ENCODE data around the gene NPFF. TPM values are rescaled to one million over a fixed set of nuclear protein-coding genes. Genes with fewer than 3 reads are reported as not detected.

The NPFF gene
- total and polyA plus RNA-seq, 11 donors: not detected

GRCh38 chr12:53474819-53475218, 32.5 kb downstream of the NPFF start:
- Histone ChIP-seq H3K36me3 (peaks cover 0 to 100% (median 100%) of the 10 kb centered on the region in 9 donors), H3K27ac (peak overlapping the region in 5 of 12 donors; percentile 6 to 25 (median 13))

DNA sequence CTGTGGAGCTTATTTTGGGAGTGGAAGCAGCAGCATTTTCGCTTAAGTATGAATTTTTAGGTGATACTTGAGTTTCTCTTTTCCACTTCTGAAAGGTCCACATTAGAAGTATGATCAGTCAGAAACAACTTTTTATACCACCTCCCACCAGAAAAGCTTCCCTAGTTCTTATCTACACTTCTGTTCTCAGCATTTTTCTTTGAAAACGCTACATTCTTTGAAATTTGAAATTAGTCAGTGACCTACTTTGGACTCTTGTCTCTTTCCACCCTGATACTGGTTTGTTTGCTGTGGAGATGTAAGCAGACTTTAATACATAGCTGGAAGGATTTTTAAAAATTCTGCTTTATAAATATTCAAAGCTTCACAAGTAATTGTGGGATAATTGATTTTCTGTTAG, 33.2 kb downstream of the NPFF start:
- 65 to 74% (median 69%) methylated on average over 2 of the region's 2 CpGs for WGBS, 4 donors
- Histone ChIP-seq H3K4me1 (peaks cover 3 to 82% (median 59%) of the 10 kb centered on the region in 12 donors), H3K9me3 (no peaks in the 10 kb centered on the region), H3K36me3 (peaks cover 0 to 100% (median 100%) of the 10 kb centered on the region in 9 donors), H3K4me3 (no peak overlapping the region), H3K27me3 (no peaks in the 10 kb centered on the region), H3K27ac (peak overlapping the region in 2 of 12 donors; percentile 6 to 9)
- no peak for DNase-seq
- intact Hi-C loops (cut with DNase I): loop anchor here in 1 of 10 donors (2.0 kb wide), 1 partner anchor 15 kb away; no protein-coding TSS in a partner anchor
- no peak for ATAC-seq
- TF ChIP-seq, protein P1, sequence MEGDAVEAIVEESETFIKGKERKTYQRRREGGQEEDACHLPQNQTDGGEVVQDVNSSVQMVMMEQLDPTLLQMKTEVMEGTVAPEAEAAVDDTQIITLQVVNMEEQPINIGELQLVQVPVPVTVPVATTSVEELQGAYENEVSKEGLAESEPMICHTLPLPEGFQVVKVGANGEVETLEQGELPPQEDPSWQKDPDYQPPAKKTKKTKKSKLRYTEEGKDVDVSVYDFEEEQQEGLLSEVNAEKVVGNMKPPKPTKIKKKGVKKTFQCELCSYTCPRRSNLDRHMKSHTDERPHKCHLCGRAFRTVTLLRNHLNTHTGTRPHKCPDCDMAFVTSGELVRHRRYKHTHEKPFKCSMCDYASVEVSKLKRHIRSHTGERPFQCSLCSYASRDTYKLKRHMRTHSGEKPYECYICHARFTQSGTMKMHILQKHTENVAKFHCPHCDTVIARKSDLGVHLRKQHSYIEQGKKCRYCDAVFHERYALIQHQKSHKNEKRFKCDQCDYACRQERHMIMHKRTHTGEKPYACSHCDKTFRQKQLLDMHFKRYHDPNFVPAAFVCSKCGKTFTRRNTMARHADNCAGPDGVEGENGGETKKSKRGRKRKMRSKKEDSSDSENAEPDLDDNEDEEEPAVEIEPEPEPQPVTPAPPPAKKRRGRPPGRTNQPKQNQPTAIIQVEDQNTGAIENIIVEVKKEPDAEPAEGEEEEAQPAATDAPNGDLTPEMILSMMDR (IDR thresholded peaks at IDR 0.05): no peak
- no peak for TF ChIP-seq POLR2A (IDR thresholded peaks at IDR 0.05)

More at GRCh38 chr12:53474819-53475218, 32.5 kb downstream of the NPFF start:
- no peaks in the 10 kb centered on the region for H3K27me3 ChIP-seq
- WGBS, 4 donors: 51 to 62% (median 58%) methylated on average over 13 of the region's 13 CpGs
- ATAC-seq (no peak), DNase-seq (no peak)
- H3K4me3 ChIP-seq: no peak overlapping the region
- no peak for TF ChIP-seq POLR2A (IDR thresholded peaks at IDR 0.05)
- TF ChIP-seq, protein P1 (IDR thresholded peaks at IDR 0.05): no peak
- H3K9me3 ChIP-seq: no peaks in the 10 kb centered on the region
- intact Hi-C loops (cut with DNase I): loop anchor here in 1 of 10 donors (2.0 kb wide), 1 partner anchor 16 kb away; no protein-coding TSS in a partner anchor
- peaks cover 3 to 82% (median 58%) of the 10 kb centered on the region in 12 donors for H3K4me1 ChIP-seq

DNA sequence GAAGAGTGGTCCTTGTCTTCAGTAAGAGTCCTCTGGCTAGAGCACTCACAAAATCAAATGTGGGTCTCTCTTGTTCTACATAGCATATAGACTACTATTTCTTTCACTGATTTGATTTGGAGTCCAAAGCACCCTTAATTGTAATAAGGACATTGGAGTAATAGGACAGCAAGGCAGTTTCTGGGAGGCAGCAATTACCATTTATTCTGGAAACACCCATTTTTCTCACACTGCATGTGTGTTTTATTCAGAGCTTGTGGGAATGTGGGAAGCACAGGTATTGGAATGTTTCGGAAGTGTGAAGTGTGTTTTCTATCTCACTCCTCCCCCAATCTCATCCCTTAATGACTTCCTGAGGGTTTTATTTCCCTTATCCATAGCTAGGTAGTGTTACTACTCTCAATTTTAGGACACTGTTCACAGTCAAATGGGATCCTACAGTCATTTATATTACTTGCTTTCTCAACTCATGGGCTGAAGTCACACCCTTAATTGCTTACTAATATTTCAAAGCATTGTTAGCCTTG, 35.2 kb downstream of the NPFF start:
- ATAC-seq: no peak
- no peak for DNase-seq
- H3K9me3 ChIP-seq: no peaks in the 10 kb centered on the region
- H3K27me3 ChIP-seq: no peaks in the 10 kb centered on the region
- no peak overlapping the region for H3K4me3 ChIP-seq
- peaks cover 3 to 75% (median 55%) of the 10 kb centered on the region in 12 donors for H3K4me1 ChIP-seq
- H3K27ac ChIP-seq: no peak overlapping the region
- 74 to 82% (median 77%) methylated on average over 1 of the region's 1 CpG for WGBS, 4 donors
- TF ChIP-seq POLR2A (IDR thresholded peaks at IDR 0.05): no peak
- intact Hi-C loops (cut with DNase I): no loop called here
- H3K36me3 ChIP-seq: peaks cover 0 to 100% (median 100%) of the 10 kb centered on the region in 9 donors

DNA sequence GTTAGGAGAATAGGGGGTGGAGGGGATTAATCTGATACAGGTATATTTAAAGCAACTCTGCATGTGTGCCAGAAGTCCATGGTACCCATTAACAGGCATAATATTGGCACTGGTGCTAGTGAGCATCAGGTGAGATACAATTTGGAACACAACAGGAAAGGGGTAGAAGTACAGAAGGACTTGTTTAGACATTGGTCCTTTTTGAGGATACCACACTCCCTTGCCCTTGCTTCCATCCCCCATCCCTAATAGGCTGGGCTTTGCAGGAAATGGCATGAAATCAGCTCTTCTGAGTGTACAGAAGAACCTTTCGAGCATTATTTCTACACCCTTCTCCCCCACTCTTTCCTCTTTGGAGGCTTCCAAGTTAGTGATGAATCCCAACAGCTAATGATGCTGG, 39.0 kb downstream of the NPFF start:
- intact Hi-C loops (cut with DNase I): no loop called here
- no peak overlapping the region for H3K27ac ChIP-seq
- H3K4me1 ChIP-seq: peaks cover 3 to 72% (median 46%) of the 10 kb centered on the region in 12 donors
- 35 to 67% (median 56%) methylated on average over 1 of the region's 1 CpG for WGBS, 4 donors
- TF ChIP-seq, protein P1 (IDR thresholded peaks at IDR 0.05): no peak
- no peak for TF ChIP-seq POLR2A (IDR thresholded peaks at IDR 0.05)
- H3K9me3 ChIP-seq: no peaks in the 10 kb centered on the region
- H3K4me3 ChIP-seq: no peak overlapping the region
- H3K27me3 ChIP-seq: no peaks in the 10 kb centered on the region
- H3K36me3 ChIP-seq: peaks cover 0 to 100% (median 100%) of the 10 kb centered on the region in 9 donors
- no peak for DNase-seq
- ATAC-seq: no peak
